Vagina (tissue), 2 donors: ENCODE data around the gene APOBEC3B. TPM values are rescaled to one million over a fixed set of nuclear protein-coding genes. Genes with fewer than 3 reads are reported as not detected.

Experiments
- DNase-seq, 2 donors: peaks; one replicate each; pipeline ENCODE4 v3.0.0-alpha.2; 2017; ENCODE audit errors: extremely low spot score in 2 of 2
- H3K27ac ChIP-seq: fragments of 200-600 bp; sonication (generic); one replicate; pipeline ENCODE4 v1.5.1; 2019
- H3K27me3 ChIP-seq: fragments of 200-600 bp; sonication (generic); one replicate; pipeline ENCODE4 v1.5.1; 2019
- H3K36me3 ChIP-seq, 2 donors: fragments of 200-600 bp; sonication (generic); one replicate each; pipeline ENCODE4 v1.5.1; 2017 to 2019
- H3K4me1 ChIP-seq: fragments of 200-600 bp; sonication (generic); one replicate; pipeline ENCODE4 v1.5.1; 2019
- H3K4me3 ChIP-seq, 2 donors: fragments of 200-600 bp; sonication (generic); 1 replicate in 1 of 2; 2 replicates in 1 of 2; pipeline ENCODE4 v1.5.1; 2016 to 2019
- H3K9me3 ChIP-seq: fragments of 200-600 bp; sonication (generic); one replicate; pipeline ENCODE4 v1.5.1; 2019
- POLR2A ChIP-seq, 2 donors: fragments of 450-650 bp; IDR thresholded peaks; one replicate each; pipeline ENCODE4 v1.6.1; 2017; ENCODE audit warnings: antibody characterized with exemption in 2 of 2, mild to moderate bottlenecking in 2 of 2, moderate library complexity in 2 of 2
- POLR2AphosphoS5 ChIP-seq, 2 donors: sonication (generic); formaldehyde crosslinking; IDR thresholded peaks; one replicate each; pipeline ENCODE4 v1.9.0; 2017; ENCODE audit warnings: antibody characterized with exemption in 2 of 2, mild to moderate bottlenecking in 2 of 2, low read depth in 1 of 2; ENCODE audit not compliant: insufficient read depth in 1 of 2
- intact Hi-C: fragments of 100-400 bp; cut with DNase I; formaldehyde crosslinking; loops from one replicate; pipeline ENCODE4 v1.15.1; 2023
- total RNA-seq: library from RNA; depleted of rRNA; stranded (reverse); fragments of >200 nt; gene quantifications from one replicate; pipeline ENCODE4 v1.2.3, GENCODE V29; 2016
- TF ChIP-seq, protein P1 (sequence below), 3 experiments: fragments of 450-650 bp in 2 of 3; fragments of 200-600 bp in 1 of 3; sonication (generic) in 1 of 3; IDR thresholded peaks; one replicate each; pipeline ENCODE4 v1.5.1; 2017 to 2019; ENCODE audit warnings: antibody characterized with exemption in 3 of 3, mild to moderate bottlenecking in 2 of 3, moderate library complexity in 2 of 3

APOBEC3B gene
- total RNA-seq, 1 donor from 2014 or later: not detected

DNA sequence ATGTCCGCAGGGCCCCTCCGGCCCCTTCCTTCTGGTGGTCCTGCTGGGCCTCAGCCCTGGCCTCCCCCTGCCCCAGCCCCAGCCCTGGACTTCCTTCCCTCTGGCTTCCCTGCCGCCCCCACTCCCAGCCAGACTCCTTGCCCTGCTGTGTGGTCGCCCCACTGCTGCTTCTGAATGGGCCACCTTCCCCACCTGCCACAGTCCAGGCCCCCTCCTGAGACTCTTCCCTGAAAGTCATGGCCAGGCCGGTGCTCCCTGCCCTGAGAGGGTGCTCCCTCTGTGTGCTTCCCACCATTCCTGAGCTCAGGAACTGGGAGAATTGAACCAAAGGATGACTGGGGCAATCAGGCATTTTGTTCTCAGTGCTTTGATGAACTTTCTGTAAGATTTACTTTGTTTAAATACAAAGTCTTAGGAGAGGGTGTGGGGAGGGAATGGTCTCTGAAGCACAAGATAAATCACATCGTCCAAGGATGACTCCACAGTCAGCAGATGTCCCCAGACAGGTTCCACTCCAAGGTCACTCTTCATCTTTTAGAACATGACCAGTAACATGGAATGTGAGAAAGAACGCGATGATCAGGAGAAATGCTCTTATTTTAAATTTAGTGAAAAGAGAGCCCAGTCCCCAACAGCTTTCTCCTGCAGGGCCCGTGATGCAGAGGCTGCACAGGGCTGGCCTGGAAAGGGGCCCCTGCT is 39.6 kb downstream of the APOBEC3B start:
- Histone ChIP-seq H3K9me3 (no peaks in the 10 kb centered on the region), H3K4me3 (peak overlapping the region; percentile 40 to 50), H3K27ac (peak overlapping the region; percentile 90), H3K4me1 (peaks cover 15% of the 10 kb centered on the region), H3K36me3 (peaks cover 0 to 7% of the 10 kb centered on the region in 2 donors), H3K27me3 (no peaks in the 10 kb centered on the region)
- DNase-seq: no peak
- intact Hi-C loops: no loop called here
- no peak for TF ChIP-seq POLR2AphosphoS5 (IDR thresholded peaks at IDR 0.05; ENCODE audit: insufficient read depth in 1 of 2, low read depth in 1 of 2)
- TF ChIP-seq, protein P1, sequence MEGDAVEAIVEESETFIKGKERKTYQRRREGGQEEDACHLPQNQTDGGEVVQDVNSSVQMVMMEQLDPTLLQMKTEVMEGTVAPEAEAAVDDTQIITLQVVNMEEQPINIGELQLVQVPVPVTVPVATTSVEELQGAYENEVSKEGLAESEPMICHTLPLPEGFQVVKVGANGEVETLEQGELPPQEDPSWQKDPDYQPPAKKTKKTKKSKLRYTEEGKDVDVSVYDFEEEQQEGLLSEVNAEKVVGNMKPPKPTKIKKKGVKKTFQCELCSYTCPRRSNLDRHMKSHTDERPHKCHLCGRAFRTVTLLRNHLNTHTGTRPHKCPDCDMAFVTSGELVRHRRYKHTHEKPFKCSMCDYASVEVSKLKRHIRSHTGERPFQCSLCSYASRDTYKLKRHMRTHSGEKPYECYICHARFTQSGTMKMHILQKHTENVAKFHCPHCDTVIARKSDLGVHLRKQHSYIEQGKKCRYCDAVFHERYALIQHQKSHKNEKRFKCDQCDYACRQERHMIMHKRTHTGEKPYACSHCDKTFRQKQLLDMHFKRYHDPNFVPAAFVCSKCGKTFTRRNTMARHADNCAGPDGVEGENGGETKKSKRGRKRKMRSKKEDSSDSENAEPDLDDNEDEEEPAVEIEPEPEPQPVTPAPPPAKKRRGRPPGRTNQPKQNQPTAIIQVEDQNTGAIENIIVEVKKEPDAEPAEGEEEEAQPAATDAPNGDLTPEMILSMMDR (IDR thresholded peaks at IDR 0.05): no peak

DNA sequence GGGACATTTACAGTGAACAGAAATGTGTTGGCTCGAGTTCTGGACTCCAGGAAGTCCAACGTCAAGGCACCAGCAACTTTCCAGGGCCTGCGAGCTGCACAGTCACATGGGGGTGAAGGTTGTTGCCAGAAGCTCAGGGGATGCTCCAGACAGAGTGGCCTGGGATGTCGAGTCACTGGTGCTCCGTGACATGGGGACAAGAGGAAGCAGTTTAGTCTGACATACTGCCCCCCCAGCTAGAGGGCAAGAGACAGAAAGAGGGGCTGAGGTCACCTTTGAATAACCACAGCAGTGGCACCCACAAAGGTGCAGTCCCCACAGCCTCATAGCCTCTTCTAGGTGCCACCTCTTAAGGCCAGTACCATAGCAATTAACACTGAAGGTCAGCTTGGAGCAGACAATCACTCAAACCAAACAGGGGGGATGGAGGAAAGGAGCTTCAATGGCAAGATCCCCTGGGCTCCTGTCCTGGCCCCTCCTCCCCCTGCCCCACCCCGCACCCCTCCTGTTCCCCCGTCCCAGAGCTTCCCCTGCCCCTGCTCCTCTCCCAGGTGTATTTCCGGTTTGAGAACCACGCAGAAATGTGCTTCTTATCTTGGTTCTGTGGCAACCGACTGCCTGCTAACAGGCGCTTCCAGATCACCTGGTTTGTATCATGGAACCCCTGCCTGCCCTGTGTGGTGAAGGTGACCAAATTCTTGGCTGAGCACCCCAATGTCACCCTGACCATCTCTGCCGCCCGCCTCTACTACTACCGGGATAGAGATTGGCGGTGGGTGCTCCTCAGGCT is 42.6 kb downstream of the APOBEC3B start:
- Histone ChIP-seq H3K36me3 (peaks cover 0 to 7% of the 10 kb centered on the region in 2 donors), H3K27me3 (no peaks in the 10 kb centered on the region), H3K9me3 (no peaks in the 10 kb centered on the region), H3K4me1 (peaks cover 15% of the 10 kb centered on the region), H3K27ac (no peak overlapping the region), H3K4me3 (no peak overlapping the region)
- no peak for TF ChIP-seq POLR2A (IDR thresholded peaks at IDR 0.05)
- TF ChIP-seq, protein P1 (IDR thresholded peaks at IDR 0.05): no peak
- TF ChIP-seq POLR2AphosphoS5 (IDR thresholded peaks at IDR 0.05; ENCODE audit: insufficient read depth in 1 of 2, low read depth in 1 of 2): no peak
- intact Hi-C loops: no loop called here
- no peak for DNase-seq

DNA sequence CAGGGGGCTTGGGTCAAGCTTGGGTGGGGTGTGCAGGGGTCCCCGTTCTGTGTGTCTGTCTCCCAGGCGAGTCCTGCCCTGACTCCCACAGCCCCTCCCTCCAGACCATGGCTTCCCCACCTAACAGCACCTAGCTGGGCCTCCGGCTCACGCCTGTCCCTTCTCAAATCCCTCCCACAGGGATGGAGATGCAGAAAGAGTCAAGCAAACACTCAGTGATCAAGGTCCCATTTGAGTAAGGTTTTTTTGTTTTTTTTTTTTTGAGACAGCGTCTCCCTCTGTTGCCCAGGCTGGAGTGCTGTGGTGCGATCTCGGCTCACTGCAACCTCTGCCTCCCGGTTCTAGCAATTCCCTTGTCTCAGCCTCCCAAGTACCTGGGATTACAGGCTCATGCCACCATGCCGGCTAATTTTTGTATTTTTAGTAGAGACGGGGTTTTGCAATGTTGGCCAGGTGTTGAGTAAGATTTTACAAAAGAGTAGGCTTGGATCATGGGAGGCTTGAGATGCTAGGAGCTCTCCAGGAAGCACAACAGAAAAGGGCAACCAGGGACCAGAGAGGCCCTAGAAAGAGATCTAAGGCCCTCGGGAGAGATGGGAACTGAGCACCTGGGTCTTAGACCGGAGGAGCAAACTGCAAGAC is 44.5 kb downstream of the APOBEC3B start:
- Histone ChIP-seq H3K27me3 (no peaks in the 10 kb centered on the region), H3K4me3 (no peak overlapping the region), H3K9me3 (no peaks in the 10 kb centered on the region), H3K4me1 (peaks cover 9% of the 10 kb centered on the region), H3K27ac (no peak overlapping the region), H3K36me3 (peaks cover 0 to 7% of the 10 kb centered on the region in 2 donors)
- TF ChIP-seq, protein P1 (IDR thresholded peaks at IDR 0.05): no peak
- TF ChIP-seq POLR2AphosphoS5 (IDR thresholded peaks at IDR 0.05; ENCODE audit: insufficient read depth in 1 of 2, low read depth in 1 of 2): no peak
- TF ChIP-seq POLR2A (IDR thresholded peaks at IDR 0.05): no peak
- DNase-seq: no peak
- intact Hi-C loops: no loop called here

DNA sequence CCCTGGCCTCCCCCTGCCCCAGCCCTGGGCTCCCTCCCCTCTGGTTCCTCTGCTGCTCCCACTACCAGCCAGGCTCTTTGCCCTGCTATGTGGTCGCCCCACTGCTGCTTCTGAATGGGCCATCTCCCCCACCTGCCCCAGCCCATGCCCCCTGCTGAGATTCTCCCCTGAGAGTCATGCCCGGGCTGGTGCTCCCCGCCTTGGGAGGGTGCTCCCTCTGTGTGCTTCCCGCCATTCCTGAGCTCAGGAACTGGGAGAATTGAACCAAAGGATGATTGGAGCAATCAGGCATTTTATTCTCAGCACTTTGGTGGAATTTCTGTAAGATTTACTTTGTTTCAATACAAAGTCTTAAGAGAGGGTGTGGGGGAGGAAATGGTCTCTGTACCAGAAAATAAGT is 45.6 kb downstream of the APOBEC3B start:
- H3K27me3 ChIP-seq: no peaks in the 10 kb centered on the region
- intact Hi-C loops: no loop called here
- H3K9me3 ChIP-seq: no peaks in the 10 kb centered on the region
- no peak overlapping the region for H3K4me3 ChIP-seq
- H3K36me3 ChIP-seq: peaks cover 0 to 7% of the 10 kb centered on the region in 2 donors
- DNase-seq: no peak
- H3K4me1 ChIP-seq: no peaks in the 10 kb centered on the region
- H3K27ac ChIP-seq: no peak overlapping the region
- TF ChIP-seq POLR2AphosphoS5 (IDR thresholded peaks at IDR 0.05; ENCODE audit: insufficient read depth in 1 of 2, low read depth in 1 of 2) (no peak), POLR2A (IDR thresholded peaks at IDR 0.05) (no peak)
- TF ChIP-seq, protein P1 (IDR thresholded peaks at IDR 0.05): no peak
